SU-DHL-6 (cell line): ENCODE results near the gene EML4.
"Not testable (repeated sequence)": the region's sequence is repeated elsewhere in the genome, so short reads cannot be mapped to it uniquely, and the experiment has no call there.

Experiments
- H2AFZ ChIP-seq: fragments of 200-600 bp; sonication (generic); 2 replicates; pipeline ENCODE4 v1.6.1; 2014; ENCODE audit warnings: low read depth, mild to moderate bottlenecking, moderate library complexity, mixed read lengths, antibody characterized with exemption, low read length; ENCODE audit not compliant: severe bottlenecking
- H3F3A ChIP-seq: fragments of 200-600 bp; shearing (Covaris generic); 2 replicates; pipeline ENCODE4 v1.6.0; 2016; ENCODE audit warnings: antibody characterized with exemption, mild to moderate bottlenecking; ENCODE audit not compliant: insufficient read depth
- H3K27ac ChIP-seq: fragments of 200-600 bp; sonication (generic); 2 replicates; pipeline ENCODE4 v1.5.1; 2016; ENCODE audit warnings: low read depth, mild to moderate bottlenecking, low read length, moderate library complexity, mixed read lengths
- H3K27me3 ChIP-seq: fragments of 200-600 bp; sonication (generic), shearing (Covaris generic); 2 replicates; pipeline ENCODE4 v1.6.0; 2014; ENCODE audit warnings: mild to moderate bottlenecking, low read length
- H3K36me3 ChIP-seq: fragments of 200-600 bp; sonication (generic); 2 replicates; pipeline ENCODE4 v1.6.1; 2014; ENCODE audit warnings: mild to moderate bottlenecking, low read length, mixed read lengths
- H3K4me2 ChIP-seq: fragments of 300-600, 200-600 bp; shearing (Covaris generic), sonication (generic); 2 replicates; pipeline ENCODE4 v1.6.0; 2014; ENCODE audit warnings: low read length, low read depth, mild to moderate bottlenecking; ENCODE audit not compliant: poor library complexity, severe bottlenecking
- H3K4me3 ChIP-seq: fragments of 200-600 bp; sonication (generic); 2 replicates; pipeline ENCODE4 v1.5.1; 2014; ENCODE audit warnings: antibody characterized with exemption, low read length, mild to moderate bottlenecking, mixed read lengths; ENCODE audit not compliant: insufficient read depth, poor library complexity, severe bottlenecking
- H3K79me2 ChIP-seq: fragments of 200-600 bp; sonication (generic); 2 replicates; pipeline ENCODE4 v1.6.1; 2014; ENCODE audit warnings: mild to moderate bottlenecking, low read length, moderate library complexity; ENCODE audit not compliant: insufficient read depth
- H3K9ac ChIP-seq: fragments of 200-600 bp; sonication (generic); 2 replicates; pipeline ENCODE4 v1.7.0; 2014; ENCODE audit warnings: mild to moderate bottlenecking, low read length
- H3K9me2 ChIP-seq: fragments of 200-600 bp; sonication (generic); replicated peaks from 2 replicates; pipeline ENCODE4 v1.6.1; 2014; ENCODE audit warnings: low read length; ENCODE audit not compliant: insufficient read depth
- H3K9me3 ChIP-seq: fragments of 200-600 bp; sonication (generic); 2 replicates; pipeline ENCODE4 v1.6.1; 2014; ENCODE audit warnings: low read length, mixed read lengths; ENCODE audit not compliant: insufficient read depth
- H4K20me1 ChIP-seq: fragments of 200-600 bp; sonication (generic); 2 replicates; pipeline ENCODE4 v1.6.1; 2014; ENCODE audit warnings: low read depth, mild to moderate bottlenecking, antibody characterized with exemption, low read length, moderate library complexity, mixed read lengths
- EZH2phosphoT487 ChIP-seq: fragments of 200-600 bp; sonication (generic), shearing (Covaris generic); conservative IDR thresholded peaks from 2 replicates; pipeline ENCODE4 v1.6.1; 2018; ENCODE audit warnings: mild to moderate bottlenecking, antibody characterized with exemption, low read length, moderate library complexity, mixed read lengths
- TF ChIP-seq, protein P1 (sequence below): fragments of 200-600 bp; sonication (generic); IDR thresholded peaks from one replicate; pipeline ENCODE4 v1.5.1; 2017; ENCODE audit warnings: antibody characterized with exemption, mild to moderate bottlenecking, low read length, moderate library complexity; ENCODE audit not compliant: insufficient read depth, poor library complexity, severe bottlenecking

Gene EML4

DNA sequence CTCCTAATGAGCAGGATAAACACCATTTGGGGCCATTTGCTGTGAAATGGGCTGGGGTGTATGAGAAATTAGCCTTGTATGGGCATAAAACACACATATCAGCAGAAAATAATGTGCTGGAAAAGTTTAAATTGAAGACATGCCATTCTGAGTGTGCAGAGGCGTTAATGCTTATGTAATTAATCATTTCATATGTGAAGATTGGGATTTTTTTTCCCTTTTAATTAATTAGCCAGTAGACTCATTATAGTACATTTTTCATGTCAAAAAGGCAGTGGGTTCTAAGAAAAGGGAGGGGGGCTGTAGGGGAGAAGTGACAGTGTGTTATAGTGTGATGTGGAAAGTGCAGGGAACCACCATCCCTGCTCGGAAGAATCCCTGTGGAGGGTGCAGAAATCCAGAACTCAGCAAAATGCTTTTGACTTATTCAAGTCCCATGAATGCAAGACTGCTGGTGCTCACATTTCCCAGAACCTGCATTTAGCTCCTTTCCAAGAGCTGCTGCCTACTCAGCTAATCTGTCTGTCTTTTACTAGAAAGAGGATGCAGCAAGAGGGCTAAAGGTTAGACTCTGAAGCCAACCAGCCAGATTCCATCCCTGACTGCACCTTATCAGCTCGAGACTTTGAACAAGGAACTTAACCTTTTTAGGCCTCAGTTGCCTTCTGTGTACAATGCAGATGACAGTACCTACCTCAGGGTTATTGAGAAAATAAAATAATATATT is 203.5 kb downstream of the EML4 start:
- H2AFZ ChIP-seq = no peak overlapping the region
- no peaks in the 10 kb centered on the region for H3K79me2 ChIP-seq
- no peak for TF ChIP-seq EZH2phosphoT487
- TF ChIP-seq, protein P1, sequence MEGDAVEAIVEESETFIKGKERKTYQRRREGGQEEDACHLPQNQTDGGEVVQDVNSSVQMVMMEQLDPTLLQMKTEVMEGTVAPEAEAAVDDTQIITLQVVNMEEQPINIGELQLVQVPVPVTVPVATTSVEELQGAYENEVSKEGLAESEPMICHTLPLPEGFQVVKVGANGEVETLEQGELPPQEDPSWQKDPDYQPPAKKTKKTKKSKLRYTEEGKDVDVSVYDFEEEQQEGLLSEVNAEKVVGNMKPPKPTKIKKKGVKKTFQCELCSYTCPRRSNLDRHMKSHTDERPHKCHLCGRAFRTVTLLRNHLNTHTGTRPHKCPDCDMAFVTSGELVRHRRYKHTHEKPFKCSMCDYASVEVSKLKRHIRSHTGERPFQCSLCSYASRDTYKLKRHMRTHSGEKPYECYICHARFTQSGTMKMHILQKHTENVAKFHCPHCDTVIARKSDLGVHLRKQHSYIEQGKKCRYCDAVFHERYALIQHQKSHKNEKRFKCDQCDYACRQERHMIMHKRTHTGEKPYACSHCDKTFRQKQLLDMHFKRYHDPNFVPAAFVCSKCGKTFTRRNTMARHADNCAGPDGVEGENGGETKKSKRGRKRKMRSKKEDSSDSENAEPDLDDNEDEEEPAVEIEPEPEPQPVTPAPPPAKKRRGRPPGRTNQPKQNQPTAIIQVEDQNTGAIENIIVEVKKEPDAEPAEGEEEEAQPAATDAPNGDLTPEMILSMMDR = no peak
- no peaks in the 10 kb centered on the region for H3F3A ChIP-seq
- H4K20me1 ChIP-seq = no peaks in the 10 kb centered on the region
- no peak overlapping the region for H3K4me3 ChIP-seq
- no peaks in the 10 kb centered on the region for H3K36me3 ChIP-seq
- H3K27ac ChIP-seq = no peak overlapping the region
- H3K9ac ChIP-seq = no peak overlapping the region
- H3K27me3 ChIP-seq = no peaks in the 10 kb centered on the region
- H3K9me3 ChIP-seq = no peaks in the 10 kb centered on the region
- H3K9me2 ChIP-seq = no peaks in the 10 kb centered on the region
- H3K4me2 ChIP-seq = no peak overlapping the region

DNA sequence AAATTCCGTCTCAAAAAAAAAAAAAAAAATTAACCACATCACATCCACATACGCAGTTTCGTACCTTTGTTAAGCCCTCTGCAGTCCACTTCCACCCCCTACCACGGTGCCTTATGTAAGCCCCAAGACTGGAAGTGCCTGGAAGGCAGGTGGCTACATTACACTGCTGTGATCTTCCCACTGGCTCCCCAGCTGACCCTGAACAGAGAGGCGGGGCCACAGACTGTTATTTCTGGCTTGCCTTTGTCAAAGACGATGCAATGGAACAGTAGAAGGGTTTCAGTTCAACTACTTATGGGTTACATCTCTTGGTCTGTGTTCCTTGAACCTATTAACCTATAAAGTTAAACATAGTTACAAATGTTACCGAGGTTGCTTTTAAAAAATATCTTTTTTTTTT is 207.6 kb downstream of the EML4 start:
- no peaks in the 10 kb centered on the region for H3K9me3 ChIP-seq
- no peak overlapping the region for H3K4me2 ChIP-seq
- H4K20me1 ChIP-seq = no peaks in the 10 kb centered on the region
- H3K27me3 ChIP-seq = no peaks in the 10 kb centered on the region
- H3K9ac ChIP-seq = no peak overlapping the region
- no peaks in the 10 kb centered on the region for H3K36me3 ChIP-seq
- no peak overlapping the region for H2AFZ ChIP-seq
- H3K4me3 ChIP-seq = no peak overlapping the region
- TF ChIP-seq, protein P1 = no peak
- no peak for TF ChIP-seq EZH2phosphoT487
- H3K79me2 ChIP-seq = no peaks in the 10 kb centered on the region
- no peaks in the 10 kb centered on the region for H3K9me2 ChIP-seq
- no peaks in the 10 kb centered on the region for H3F3A ChIP-seq
- H3K27ac ChIP-seq = no peak overlapping the region

DNA sequence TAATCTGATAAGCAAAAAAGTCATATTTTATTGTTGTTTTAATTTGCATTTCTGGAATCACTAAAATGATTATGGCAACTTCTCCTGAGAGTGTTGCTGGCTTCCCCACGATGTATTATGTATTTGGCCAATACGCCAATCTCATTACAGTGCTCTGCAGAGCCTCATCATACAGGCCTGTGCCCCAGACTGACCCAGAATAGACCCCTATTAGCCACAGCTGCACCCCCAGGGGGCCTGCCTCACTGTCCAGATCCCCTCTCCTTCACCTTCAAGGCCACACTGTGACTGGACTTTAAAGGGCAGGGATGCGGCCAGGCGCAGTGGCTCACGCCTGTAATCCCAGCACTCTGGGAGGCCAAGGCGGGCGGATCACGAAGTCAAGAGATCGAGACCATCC is 209.3 kb downstream of the EML4 start:
- Histone ChIP-seq H3K9me3 (no peaks in the 10 kb centered on the region), H3F3A (no peaks in the 10 kb centered on the region), H3K27ac (no peak overlapping the region), H3K79me2 (no peaks in the 10 kb centered on the region), H3K27me3 (no peaks in the 10 kb centered on the region), H3K4me2 (no peak overlapping the region), H2AFZ (no peak overlapping the region), H3K4me3 (no peak overlapping the region), H3K36me3 (no peaks in the 10 kb centered on the region), H3K9me2 (no peaks in the 10 kb centered on the region), H3K9ac (no peak overlapping the region), H4K20me1 (no peaks in the 10 kb centered on the region)
- TF ChIP-seq, protein P1 = no peak
- no peak for TF ChIP-seq EZH2phosphoT487

DNA sequence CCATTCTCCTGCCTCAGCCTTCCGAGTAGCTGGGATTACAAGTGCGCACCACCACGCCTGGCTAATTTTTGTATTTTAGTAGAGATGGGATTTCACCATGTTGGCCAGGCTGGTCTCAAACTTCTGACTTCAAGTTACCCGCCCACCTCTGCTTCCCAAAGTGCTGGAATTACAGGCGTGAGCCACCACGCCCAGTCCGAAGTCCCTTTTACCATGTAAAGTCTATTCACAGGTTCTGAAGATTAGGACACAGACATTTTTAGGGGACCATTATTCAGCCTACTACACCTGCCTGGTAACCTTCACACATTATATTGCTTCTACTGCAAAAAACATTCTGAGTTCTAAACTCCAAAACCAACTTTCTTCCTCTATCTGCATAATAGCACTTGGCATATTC is 210.9 kb downstream of the EML4 start:
- not testable (repeated sequence) for H3F3A ChIP-seq, H3K9ac ChIP-seq, H3K27me3 ChIP-seq, H3K27ac ChIP-seq, H3K4me3 ChIP-seq, H3K4me2 ChIP-seq, H3K9me2 ChIP-seq, H3K79me2 ChIP-seq, H2AFZ ChIP-seq, H3K36me3 ChIP-seq, H4K20me1 ChIP-seq, H3K9me3 ChIP-seq
